Measurements from ENCODE around the gene KRTAP10-11.

DNA sequence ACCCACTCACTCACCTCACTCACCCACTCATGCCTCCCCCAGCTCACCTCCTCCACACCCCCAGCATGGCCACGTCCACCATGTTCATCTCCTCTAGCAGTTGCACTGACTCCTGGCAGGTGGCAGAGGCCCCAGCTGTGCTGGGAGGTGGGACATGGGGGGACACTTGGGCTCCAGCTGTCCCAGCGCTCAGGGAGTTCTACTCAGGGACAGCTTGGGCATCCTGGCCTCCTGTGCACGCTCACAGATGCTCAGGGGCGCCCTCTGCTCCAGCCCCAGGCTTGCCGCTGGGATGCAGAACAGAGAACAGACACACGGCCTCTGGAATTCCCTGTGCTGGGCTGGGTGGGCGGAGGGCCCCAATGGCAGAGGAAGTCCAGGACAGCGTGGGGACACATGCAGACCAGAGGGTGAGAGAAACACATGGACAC is 29.1 kb upstream of the KRTAP10-11 start:
- TF ChIP-seq, protein P1, sequence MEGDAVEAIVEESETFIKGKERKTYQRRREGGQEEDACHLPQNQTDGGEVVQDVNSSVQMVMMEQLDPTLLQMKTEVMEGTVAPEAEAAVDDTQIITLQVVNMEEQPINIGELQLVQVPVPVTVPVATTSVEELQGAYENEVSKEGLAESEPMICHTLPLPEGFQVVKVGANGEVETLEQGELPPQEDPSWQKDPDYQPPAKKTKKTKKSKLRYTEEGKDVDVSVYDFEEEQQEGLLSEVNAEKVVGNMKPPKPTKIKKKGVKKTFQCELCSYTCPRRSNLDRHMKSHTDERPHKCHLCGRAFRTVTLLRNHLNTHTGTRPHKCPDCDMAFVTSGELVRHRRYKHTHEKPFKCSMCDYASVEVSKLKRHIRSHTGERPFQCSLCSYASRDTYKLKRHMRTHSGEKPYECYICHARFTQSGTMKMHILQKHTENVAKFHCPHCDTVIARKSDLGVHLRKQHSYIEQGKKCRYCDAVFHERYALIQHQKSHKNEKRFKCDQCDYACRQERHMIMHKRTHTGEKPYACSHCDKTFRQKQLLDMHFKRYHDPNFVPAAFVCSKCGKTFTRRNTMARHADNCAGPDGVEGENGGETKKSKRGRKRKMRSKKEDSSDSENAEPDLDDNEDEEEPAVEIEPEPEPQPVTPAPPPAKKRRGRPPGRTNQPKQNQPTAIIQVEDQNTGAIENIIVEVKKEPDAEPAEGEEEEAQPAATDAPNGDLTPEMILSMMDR (IDR thresholded peaks at IDR 0.05) = no peak
- TF ChIP-seq EP300 (IDR thresholded peaks at IDR 0.05) (no peak), POLR2A (IDR thresholded peaks at IDR 0.05) (no peak)

Data from tibial nerve (tissue), 4 donors.